Glutamatergic neuron (in vitro differentiated cells): Measurements from ENCODE around the gene NES. TPM values are rescaled to one million over a fixed set of nuclear protein-coding genes. Genes with fewer than 3 reads are reported as not detected.

Experiments
- DNase-seq: peaks from one replicate; pipeline ENCODE4 v3.0.0; 2022
- H3K27ac Mint-ChIP-seq: one replicate; pipeline ENCODE4 v1.8.0; 2020; ENCODE audit warnings: mild to moderate bottlenecking, mixed read lengths, inconsistent platforms; ENCODE audit not compliant: unreplicated experiment
- H3K27me3 Mint-ChIP-seq: one replicate; pipeline ENCODE4 v1.8.0; 2020; ENCODE audit warnings: mild to moderate bottlenecking, moderate library complexity, mixed read lengths, inconsistent platforms; ENCODE audit not compliant: unreplicated experiment
- H3K36me3 Mint-ChIP-seq: one replicate; pipeline ENCODE4 v1.8.0; 2020; ENCODE audit warnings: mild to moderate bottlenecking, mixed read lengths, inconsistent platforms; ENCODE audit not compliant: unreplicated experiment
- H3K4me1 Mint-ChIP-seq: one replicate; pipeline ENCODE4 v1.8.0; 2020; ENCODE audit warnings: mild to moderate bottlenecking, low read depth, mixed read lengths, inconsistent platforms; ENCODE audit not compliant: unreplicated experiment
- H3K4me3 Mint-ChIP-seq: one replicate; pipeline ENCODE4 v1.8.0; 2020; ENCODE audit warnings: mild to moderate bottlenecking, mixed read lengths, inconsistent platforms; ENCODE audit not compliant: unreplicated experiment
- H3K9me3 Mint-ChIP-seq: one replicate; pipeline ENCODE4 v1.8.0; 2020; ENCODE audit warnings: mild to moderate bottlenecking, moderate library complexity, mixed read lengths, inconsistent platforms; ENCODE audit not compliant: unreplicated experiment
- CTCF ChIP-seq: fragments of 200-600 bp; sonication (generic); IDR thresholded peaks from one replicate; pipeline ENCODE4 v1.5.0; 2021; ENCODE audit not compliant: partially characterized antibody, unreplicated experiment
- total RNA-seq: library from RNA; stranded (reverse); fragmentation: NEBNext Ultra II Directional; extraction: Animal tissue kit (Norgen Biotek cat#: 25700); gene quantifications from one replicate; pipeline ENCODE4 v1.2.1, GENCODE V29; 2021; ENCODE audit not compliant: unreplicated experiment

NES gene
- total RNA-seq, 1 donor from 2014 or later = 375 TPM

GRCh38 chr1:156692925-156693847 lies 16.0 kb upstream of the NES start:
- peaks cover 5% of the 10 kb centered on the region for H3K9me3 Mint-ChIP-seq
- TF ChIP-seq CTCF = no peak
- peak; percentile 44 for DNase-seq
- H3K4me3 Mint-ChIP-seq = peak overlapping the region; percentile 71
- H3K27ac Mint-ChIP-seq = no peak overlapping the region
- peaks cover 15% of the 10 kb centered on the region for H3K4me1 Mint-ChIP-seq
- no peaks in the 10 kb centered on the region for H3K36me3 Mint-ChIP-seq
- peaks cover 38% of the 10 kb centered on the region for H3K27me3 Mint-ChIP-seq

GRCh38 chr1:156692441-156692924 lies 15.3 kb upstream of the NES start:
- H3K4me3 Mint-ChIP-seq = peak overlapping the region; percentile 0
- DNase-seq = no peak
- TF ChIP-seq CTCF = no peak
- H3K9me3 Mint-ChIP-seq = peaks cover 5% of the 10 kb centered on the region
- no peaks in the 10 kb centered on the region for H3K36me3 Mint-ChIP-seq
- peaks cover 33% of the 10 kb centered on the region for H3K27me3 Mint-ChIP-seq
- no peak overlapping the region for H3K27ac Mint-ChIP-seq
- peaks cover 15% of the 10 kb centered on the region for H3K4me1 Mint-ChIP-seq

GRCh38 chr1:156691665-156692440 lies 14.6 kb upstream of the NES start:
- peaks cover 5% of the 10 kb centered on the region for H3K9me3 Mint-ChIP-seq

GRCh38 chr1:156691191-156691590 lies 14.0 kb upstream of the NES start:
- TF ChIP-seq CTCF = no peak
- Mint-ChIP-seq H3K36me3 (no peaks in the 10 kb centered on the region), H3K4me1 (peaks cover 15% of the 10 kb centered on the region), H3K27ac (no peak overlapping the region), H3K4me3 (no peak overlapping the region), H3K27me3 (peaks cover 32% of the 10 kb centered on the region), H3K9me3 (peaks cover 5% of the 10 kb centered on the region)
- DNase-seq = no peak

More at GRCh38 chr1:156691665-156692440, 14.6 kb upstream of the NES start:
- TF ChIP-seq CTCF = no peak
- no peak overlapping the region for H3K27ac Mint-ChIP-seq
- no peaks in the 10 kb centered on the region for H3K36me3 Mint-ChIP-seq
- peak overlapping the region; percentile 0 for H3K4me3 Mint-ChIP-seq
- peak; percentile 50 for DNase-seq
- H3K27me3 Mint-ChIP-seq = peaks cover 32% of the 10 kb centered on the region
- H3K4me1 Mint-ChIP-seq = peaks cover 15% of the 10 kb centered on the region
